ENCODE data around the gene LARGE1.

The LARGE1 gene

DNA sequence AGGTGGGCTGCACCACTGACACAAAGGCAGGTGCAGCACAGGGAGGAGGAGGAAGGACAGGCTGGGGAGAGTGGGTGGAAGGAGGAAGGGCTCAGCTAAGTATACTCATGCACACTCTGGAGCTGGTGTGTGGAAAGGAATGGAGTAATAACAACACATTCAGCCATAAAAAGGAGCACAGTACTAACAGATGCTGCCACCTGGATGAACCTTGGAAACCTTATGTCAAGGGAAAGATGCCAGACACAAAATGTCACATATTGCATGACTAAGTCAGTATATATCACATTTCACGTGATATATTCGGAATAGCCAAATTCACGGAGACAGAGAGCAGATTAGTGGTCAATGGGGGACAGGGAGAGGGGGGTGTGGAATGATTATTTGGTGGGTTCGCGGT, 472.5 kb downstream of the LARGE1 start:
- TF ChIP-seq GABPA (IDR thresholded peaks at IDR 0.05; ENCODE audit: low read depth) (no peak), POLR2AphosphoS5 (IDR thresholded peaks at IDR 0.05; ENCODE audit: low read depth) (no peak), SPI1 (IDR thresholded peaks at IDR 0.05; ENCODE audit: borderline replicate concordance, low read depth) (no peak)
- TF ChIP-seq, protein P1, sequence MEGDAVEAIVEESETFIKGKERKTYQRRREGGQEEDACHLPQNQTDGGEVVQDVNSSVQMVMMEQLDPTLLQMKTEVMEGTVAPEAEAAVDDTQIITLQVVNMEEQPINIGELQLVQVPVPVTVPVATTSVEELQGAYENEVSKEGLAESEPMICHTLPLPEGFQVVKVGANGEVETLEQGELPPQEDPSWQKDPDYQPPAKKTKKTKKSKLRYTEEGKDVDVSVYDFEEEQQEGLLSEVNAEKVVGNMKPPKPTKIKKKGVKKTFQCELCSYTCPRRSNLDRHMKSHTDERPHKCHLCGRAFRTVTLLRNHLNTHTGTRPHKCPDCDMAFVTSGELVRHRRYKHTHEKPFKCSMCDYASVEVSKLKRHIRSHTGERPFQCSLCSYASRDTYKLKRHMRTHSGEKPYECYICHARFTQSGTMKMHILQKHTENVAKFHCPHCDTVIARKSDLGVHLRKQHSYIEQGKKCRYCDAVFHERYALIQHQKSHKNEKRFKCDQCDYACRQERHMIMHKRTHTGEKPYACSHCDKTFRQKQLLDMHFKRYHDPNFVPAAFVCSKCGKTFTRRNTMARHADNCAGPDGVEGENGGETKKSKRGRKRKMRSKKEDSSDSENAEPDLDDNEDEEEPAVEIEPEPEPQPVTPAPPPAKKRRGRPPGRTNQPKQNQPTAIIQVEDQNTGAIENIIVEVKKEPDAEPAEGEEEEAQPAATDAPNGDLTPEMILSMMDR (IDR thresholded peaks at IDR 0.05; ENCODE audit: insufficient read depth, low read length) = no peak
- TF ChIP-seq, protein P2, sequence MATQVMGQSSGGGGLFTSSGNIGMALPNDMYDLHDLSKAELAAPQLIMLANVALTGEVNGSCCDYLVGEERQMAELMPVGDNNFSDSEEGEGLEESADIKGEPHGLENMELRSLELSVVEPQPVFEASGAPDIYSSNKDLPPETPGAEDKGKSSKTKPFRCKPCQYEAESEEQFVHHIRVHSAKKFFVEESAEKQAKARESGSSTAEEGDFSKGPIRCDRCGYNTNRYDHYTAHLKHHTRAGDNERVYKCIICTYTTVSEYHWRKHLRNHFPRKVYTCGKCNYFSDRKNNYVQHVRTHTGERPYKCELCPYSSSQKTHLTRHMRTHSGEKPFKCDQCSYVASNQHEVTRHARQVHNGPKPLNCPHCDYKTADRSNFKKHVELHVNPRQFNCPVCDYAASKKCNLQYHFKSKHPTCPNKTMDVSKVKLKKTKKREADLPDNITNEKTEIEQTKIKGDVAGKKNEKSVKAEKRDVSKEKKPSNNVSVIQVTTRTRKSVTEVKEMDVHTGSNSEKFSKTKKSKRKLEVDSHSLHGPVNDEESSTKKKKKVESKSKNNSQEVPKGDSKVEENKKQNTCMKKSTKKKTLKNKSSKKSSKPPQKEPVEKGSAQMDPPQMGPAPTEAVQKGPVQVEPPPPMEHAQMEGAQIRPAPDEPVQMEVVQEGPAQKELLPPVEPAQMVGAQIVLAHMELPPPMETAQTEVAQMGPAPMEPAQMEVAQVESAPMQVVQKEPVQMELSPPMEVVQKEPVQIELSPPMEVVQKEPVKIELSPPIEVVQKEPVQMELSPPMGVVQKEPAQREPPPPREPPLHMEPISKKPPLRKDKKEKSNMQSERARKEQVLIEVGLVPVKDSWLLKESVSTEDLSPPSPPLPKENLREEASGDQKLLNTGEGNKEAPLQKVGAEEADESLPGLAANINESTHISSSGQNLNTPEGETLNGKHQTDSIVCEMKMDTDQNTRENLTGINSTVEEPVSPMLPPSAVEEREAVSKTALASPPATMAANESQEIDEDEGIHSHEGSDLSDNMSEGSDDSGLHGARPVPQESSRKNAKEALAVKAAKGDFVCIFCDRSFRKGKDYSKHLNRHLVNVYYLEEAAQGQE (IDR thresholded peaks at IDR 0.05; ENCODE audit: insufficient replicate concordance, low read depth) = no peak
- Histone ChIP-seq H3K27me3 (ENCODE audit: insufficient read depth, poor library complexity, severe bottlenecking) (no peaks in the 10 kb centered on the region), H3K4me3 (replicated peaks; ENCODE audit: insufficient read depth, low read length) (no peak overlapping the region), H3K27ac (replicated peaks) (no peak overlapping the region)
- DNase-seq (ENCODE audit: low read depth in 1 of 2, low spot score in 1 of 2) = no peak

DNA sequence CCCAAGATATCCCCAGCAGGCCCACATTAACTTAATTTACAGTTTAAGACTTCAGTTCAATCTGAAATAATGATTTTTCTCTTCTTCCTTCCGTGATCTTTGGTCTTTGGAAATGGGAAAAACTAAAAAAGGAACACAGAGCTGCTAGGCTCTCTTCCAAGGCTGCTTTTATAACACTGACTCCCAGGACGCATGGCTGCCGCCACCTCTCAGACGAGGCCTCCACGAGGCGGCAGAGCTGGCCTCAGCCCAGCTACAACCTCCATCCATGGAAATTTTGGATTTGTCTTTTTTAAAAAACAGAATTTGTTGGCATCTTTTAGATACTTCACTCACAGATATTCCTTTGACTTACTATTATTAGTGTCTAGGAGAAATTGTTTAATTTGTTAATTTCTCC, 476.6 kb downstream of the LARGE1 start:
- TF ChIP-seq POLR2AphosphoS5 (IDR thresholded peaks at IDR 0.05; ENCODE audit: low read depth) (no peak), GABPA (IDR thresholded peaks at IDR 0.05; ENCODE audit: low read depth) (no peak), SPI1 (IDR thresholded peaks at IDR 0.05; ENCODE audit: borderline replicate concordance, low read depth) (no peak)
- TF ChIP-seq, protein P2 (IDR thresholded peaks at IDR 0.05; ENCODE audit: insufficient replicate concordance, low read depth) = no peak
- TF ChIP-seq, protein P1 (IDR thresholded peaks at IDR 0.05; ENCODE audit: insufficient read depth, low read length) = no peak
- H3K4me3 ChIP-seq (replicated peaks; ENCODE audit: insufficient read depth, low read length) = no peak overlapping the region
- no peak for DNase-seq (ENCODE audit: low read depth in 1 of 2, low spot score in 1 of 2)
- H3K27ac ChIP-seq (replicated peaks) = no peak overlapping the region
- no peaks in the 10 kb centered on the region for H3K27me3 ChIP-seq (ENCODE audit: insufficient read depth, poor library complexity, severe bottlenecking)

DNA sequence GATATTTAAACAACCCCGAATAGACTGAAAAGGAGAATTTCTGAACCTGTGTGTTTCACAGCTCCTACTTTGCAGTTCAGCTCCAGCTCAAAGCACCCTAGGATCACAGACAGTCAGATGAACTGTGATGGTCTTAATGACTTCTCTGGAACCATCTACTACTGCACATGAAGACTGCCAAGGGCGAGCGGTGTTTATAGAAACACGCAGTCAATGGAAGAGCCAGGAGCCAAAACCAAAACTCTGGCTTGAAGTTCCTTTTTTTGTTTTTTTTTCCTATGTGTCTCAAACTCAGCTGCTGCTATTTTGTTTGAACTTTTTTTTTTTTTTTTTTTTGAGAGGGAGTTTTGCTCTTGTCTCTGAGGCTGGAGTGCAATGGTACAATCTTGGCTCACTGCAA, 479.5 kb downstream of the LARGE1 start:
- DNase-seq (ENCODE audit: low read depth in 1 of 2, low spot score in 1 of 2) = no peak
- no peak overlapping the region for H3K27ac ChIP-seq (replicated peaks)
- H3K27me3 ChIP-seq (ENCODE audit: insufficient read depth, poor library complexity, severe bottlenecking) = no peaks in the 10 kb centered on the region
- H3K4me3 ChIP-seq (replicated peaks; ENCODE audit: insufficient read depth, low read length) = no peak overlapping the region
- TF ChIP-seq, protein P2 (IDR thresholded peaks at IDR 0.05; ENCODE audit: insufficient replicate concordance, low read depth) = no peak
- TF ChIP-seq GABPA (IDR thresholded peaks at IDR 0.05; ENCODE audit: low read depth) = no peak
- TF ChIP-seq POLR2AphosphoS5 (IDR thresholded peaks at IDR 0.05; ENCODE audit: low read depth) = no peak
- TF ChIP-seq SPI1 (IDR thresholded peaks at IDR 0.05; ENCODE audit: borderline replicate concordance, low read depth) = no peak
- TF ChIP-seq, protein P1 (IDR thresholded peaks at IDR 0.05; ENCODE audit: insufficient read depth, low read length) = no peak
